Lower leg skin (tissue), 3 donors: ENCODE measurements around the gene PSMC3IP.

Source experiments
- POLR2A ChIP-seq, 2 donors: fragments of 450-650 bp; IDR thresholded peaks; one replicate each; pipeline ENCODE4 v1.6.1; 2016 to 2017; ENCODE audit warnings: antibody characterized with exemption in 2 of 2, mild to moderate bottlenecking in 1 of 2, moderate library complexity in 1 of 2
- TF ChIP-seq, protein P1 (sequence below), 3 donors: fragments of 450-650 bp; IDR thresholded peaks; one replicate each; pipeline ENCODE4 v1.5.1; 2016; ENCODE audit warnings: antibody characterized with exemption in 3 of 3, mild to moderate bottlenecking in 3 of 3, moderate library complexity in 2 of 3

DNA sequence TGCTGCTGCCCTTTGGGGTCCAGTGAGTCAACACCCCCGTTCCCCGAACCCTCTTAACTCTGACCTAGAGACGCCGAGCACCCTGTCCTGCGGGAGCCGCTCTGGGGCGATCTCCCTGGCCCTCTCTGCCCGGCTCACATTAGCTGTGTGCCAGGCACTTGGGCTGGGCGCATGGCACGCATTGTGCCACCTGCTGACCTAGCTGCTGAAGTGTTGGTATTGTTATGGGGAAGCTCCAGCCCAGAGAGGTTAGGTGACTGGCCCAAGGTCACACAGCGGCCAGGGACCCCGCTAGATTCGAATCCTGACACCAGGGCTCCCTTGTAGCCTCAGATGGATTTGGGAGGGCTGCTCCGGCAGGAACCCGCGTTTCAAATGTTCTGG, 23.7 kb downstream of the PSMC3IP start:
- TF ChIP-seq, protein P1, sequence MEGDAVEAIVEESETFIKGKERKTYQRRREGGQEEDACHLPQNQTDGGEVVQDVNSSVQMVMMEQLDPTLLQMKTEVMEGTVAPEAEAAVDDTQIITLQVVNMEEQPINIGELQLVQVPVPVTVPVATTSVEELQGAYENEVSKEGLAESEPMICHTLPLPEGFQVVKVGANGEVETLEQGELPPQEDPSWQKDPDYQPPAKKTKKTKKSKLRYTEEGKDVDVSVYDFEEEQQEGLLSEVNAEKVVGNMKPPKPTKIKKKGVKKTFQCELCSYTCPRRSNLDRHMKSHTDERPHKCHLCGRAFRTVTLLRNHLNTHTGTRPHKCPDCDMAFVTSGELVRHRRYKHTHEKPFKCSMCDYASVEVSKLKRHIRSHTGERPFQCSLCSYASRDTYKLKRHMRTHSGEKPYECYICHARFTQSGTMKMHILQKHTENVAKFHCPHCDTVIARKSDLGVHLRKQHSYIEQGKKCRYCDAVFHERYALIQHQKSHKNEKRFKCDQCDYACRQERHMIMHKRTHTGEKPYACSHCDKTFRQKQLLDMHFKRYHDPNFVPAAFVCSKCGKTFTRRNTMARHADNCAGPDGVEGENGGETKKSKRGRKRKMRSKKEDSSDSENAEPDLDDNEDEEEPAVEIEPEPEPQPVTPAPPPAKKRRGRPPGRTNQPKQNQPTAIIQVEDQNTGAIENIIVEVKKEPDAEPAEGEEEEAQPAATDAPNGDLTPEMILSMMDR (IDR thresholded peaks at IDR 0.05) = no peak
- TF ChIP-seq POLR2A (IDR thresholded peaks at IDR 0.05) = no peak
